HepG2 (cell line): Measurements from ENCODE around the gene DYNC1LI2. TPM values are rescaled to one million over a fixed set of nuclear protein-coding genes. Genes with fewer than 3 reads are reported as not detected.

ENCODE experiments used
- ATF2 ChIP-seq: sonication (generic); formaldehyde crosslinking; IDR thresholded peaks from 2 replicates; pipeline ENCODE4 v1.4.0; 2020; ENCODE audit warnings: missing genetic modification reagents
- E2F1 ChIP-seq: sonication (generic); formaldehyde crosslinking; IDR thresholded peaks from 2 replicates; pipeline ENCODE4 v1.5.0; 2020; ENCODE audit warnings: missing genetic modification reagents
- FOXJ3 ChIP-seq: sonication (generic); formaldehyde crosslinking; IDR thresholded peaks from 2 replicates; pipeline ENCODE4 v1.4.0; 2020; ENCODE audit warnings: missing genetic modification reagents, mild to moderate bottlenecking, borderline replicate concordance
- GMEB1 ChIP-seq: sonication (generic); formaldehyde crosslinking; IDR thresholded peaks from 2 replicates; pipeline ENCODE4 v1.5.1; 2020; ENCODE audit warnings: missing genetic modification reagents, mild to moderate bottlenecking, borderline replicate concordance
- HDAC2 ChIP-seq: sonication (generic); formaldehyde crosslinking; IDR thresholded peaks from 2 replicates; pipeline ENCODE4 v1.4.0; 2020; ENCODE audit warnings: missing genetic modification reagents
- HNRNPH1 ChIP-seq: fragments of 200-400 bp; formaldehyde crosslinking; optimal IDR thresholded peaks from 2 replicates; pipeline ENCODE3; 2017; ENCODE audit warnings: mild to moderate bottlenecking, low read depth, low read length
- KDM3A ChIP-seq: IDR thresholded peaks from 2 replicates; pipeline ENCODE4 v1.6.1; 2018; ENCODE audit warnings: low read depth, missing compliant biosample characterization
- MXD3 ChIP-seq: IDR thresholded peaks from 2 replicates; pipeline ENCODE4 v1.6.1; 2016; ENCODE audit warnings: mild to moderate bottlenecking, missing biosample characterization, missing genetic modification reagents
- PHF5A ChIP-seq: IDR thresholded peaks from one replicate; pipeline ENCODE4 v1.6.1; 2018; ENCODE audit warnings: low read depth, missing genetic modification reagents; ENCODE audit not compliant: unreplicated experiment
- ZBTB40 ChIP-seq, 2 experiments: fragments of 450-650 bp in 1 of 2; sonication (generic) in 1 of 2; formaldehyde crosslinking in 1 of 2; IDR thresholded peaks; 2 replicates each; pipeline versions ENCODE4 v1.6.1 to v1.8.0; 2016 to 2022; ENCODE audit warnings: antibody characterized with exemption in 1 of 2, mild to moderate bottlenecking in 1 of 2, missing genetic modification reagents in 1 of 2
- ZBTB8A ChIP-seq: sonication (generic); formaldehyde crosslinking; IDR thresholded peaks from 2 replicates; pipeline ENCODE4 v1.4.0; 2020; ENCODE audit warnings: mild to moderate bottlenecking, low read depth, missing genetic modification reagents, borderline replicate concordance
- ZGPAT ChIP-seq: IDR thresholded peaks from 2 replicates; pipeline ENCODE4 v1.6.1; 2016; ENCODE audit warnings: mild to moderate bottlenecking
- ZNF558 ChIP-seq: sonication (generic); formaldehyde crosslinking; IDR thresholded peaks from 2 replicates; pipeline ENCODE4 v1.9.0; 2022; ENCODE audit warnings: mild to moderate bottlenecking, missing genetic modification reagents, borderline replicate concordance
- polyA plus RNA-seq, 8 experiments: library from polyadenylated mRNA; depleted of rRNA in 3 of 8; stranded (reverse) in 7 of 8; unstranded in 1 of 8; fragments of >200 nt; fragmentation: Illumina TruSeq in 4 of 8; extraction: Trizol in 4 of 8; gene quantifications; 2 replicates each; pipeline versions ENCODE4 v1.2.1 to v1.2.3, GENCODE V29; 2011 to 2016; ENCODE audit warnings: low read depth in 4 of 8, missing spikeins in 1 of 8, mixed read lengths in 1 of 8; ENCODE audit not compliant: insufficient read depth in 1 of 8
- total RNA-seq, 5 experiments: library from RNA; depleted of rRNA; stranded (reverse); fragments of >200 nt; fragmentation: Illumina TruSeq; extraction: Trizol; gene quantifications; 2 replicates each; pipeline ENCODE4 v1.2.3, GENCODE V29; 2016; ENCODE audit warnings: low read depth in 1 of 5

DYNC1LI2 gene
- total and polyA plus RNA-seq, 2 of the 13 experiments (the other 11 are each of a cell fraction or from before 2014, with no cell fraction given): 65.5 to 135 TPM

GRCh38 chr16:66751053-66751302 is 431 bp downstream of the DYNC1LI2 start (continued):
- TF ChIP-seq ZBTB40 (IDR thresholded peaks at IDR 0.05) (no peak), ZBTB40 (CRISPR knock-in tag; IDR thresholded peaks at IDR 0.05) (peak; percentile 18; the same call in 1 of the 2 replicates), KDM3A (CRISPR knock-in tag) (0 out of 2 replicates have a peak, but pooled peaks have one; percentile 12), ZGPAT (0 out of 2 replicates have a peak, but pooled peaks have one; percentile 13), GMEB1 (no peak), ZNF558 (CRISPR knock-in tag) (no peak), PHF5A (CRISPR knock-in tag) (no peak), HNRNPH1 (no peak), FOXJ3 (CRISPR knock-in tag) (no peak), E2F1 (peak; percentile 70; the same call in 1 of the 2 replicates), MXD3 (CRISPR knock-in tag) (peak; percentile 44; the same call in 1 of the 2 replicates), ATF2 (CRISPR knock-in tag) (peak; percentile 24; the same call in 1 of the 2 replicates), HDAC2 (CRISPR knock-in tag) (0 out of 2 replicates have a peak, but pooled peaks have one; percentile 16), ZBTB8A (CRISPR knock-in tag) (no peak)
